ENCODE data around the gene SYT9. TPM values are rescaled to one million over a fixed set of nuclear protein-coding genes. Genes with fewer than 3 reads are reported as not detected.

SYT9 gene
- total RNA-seq, 1 experiment from 2014 or later, result not detected

GRCh38 chr11:7292922-7293321 lies 41.2 kb downstream of the SYT9 start:
- no peak overlapping the region for H3K4me3 ChIP-seq
- H3K4me1 ChIP-seq (replicated peaks; ENCODE audit: insufficient read depth), result no peaks in the 10 kb centered on the region
- ChIA-PET CTCF (no interaction called here), POLR2A (ENCODE audit: unreplicated experiment) (no interaction called here)
- H3K9me3 ChIP-seq (ENCODE audit: insufficient read depth, low read depth), result no peaks in the 10 kb centered on the region
- BruUV-seq (replicated peaks), result no TSS peak
- no peaks in the 10 kb centered on the region for H4K20me1 ChIP-seq (ENCODE audit: insufficient read depth)
- no peak overlapping the region for H2AFZ ChIP-seq
- H3F3A ChIP-seq (ENCODE audit: insufficient read depth, low read depth), result no peaks in the 10 kb centered on the region
- H3K4me2 ChIP-seq, result no peak overlapping the region
- intact Hi-C loops (cut with micrococcal nuclease; ENCODE audit: unreplicated experiment), result no loop called here
- TF ChIP-seq CTCF (conservative IDR thresholded peaks at IDR 0.05) (no peak), EZH2 (IDR thresholded peaks at IDR 0.05; ENCODE audit: low read depth) (no peak)
- H3K9me2 ChIP-seq (ENCODE audit: insufficient read depth), result no peaks in the 10 kb centered on the region
- no peaks in the 10 kb centered on the region for H3K79me2 ChIP-seq (ENCODE audit: low read depth)
- no peaks in the 10 kb centered on the region for H3K27me3 ChIP-seq (ENCODE audit: insufficient read depth, low read depth)
- no peak for DNase-seq
- no peaks in the 10 kb centered on the region for H3K36me3 ChIP-seq (ENCODE audit: low read depth)
- no peak overlapping the region for H3K27ac ChIP-seq

GRCh38 chr11:7299393-7299792 lies 47.7 kb downstream of the SYT9 start:
- BruUV-seq (replicated peaks), result no TSS peak
- DNase-seq, result no peak
- H3K36me3 ChIP-seq (ENCODE audit: low read depth), result no peaks in the 10 kb centered on the region
- no peak overlapping the region for H2AFZ ChIP-seq
- intact Hi-C loops (cut with micrococcal nuclease; ENCODE audit: unreplicated experiment), result no loop called here
- no peaks in the 10 kb centered on the region for H3K79me2 ChIP-seq (ENCODE audit: low read depth)
- H4K20me1 ChIP-seq (ENCODE audit: insufficient read depth), result no peaks in the 10 kb centered on the region
- no peak overlapping the region for H3K27ac ChIP-seq
- TF ChIP-seq CTCF (conservative IDR thresholded peaks at IDR 0.05) (no peak), EZH2 (IDR thresholded peaks at IDR 0.05; ENCODE audit: low read depth) (no peak)
- H3K4me3 ChIP-seq, result no peak overlapping the region
- no peaks in the 10 kb centered on the region for H3K4me1 ChIP-seq (replicated peaks; ENCODE audit: insufficient read depth)
- no peaks in the 10 kb centered on the region for H3K9me2 ChIP-seq (ENCODE audit: insufficient read depth)
- no peaks in the 10 kb centered on the region for H3F3A ChIP-seq (ENCODE audit: insufficient read depth, low read depth)
- H3K9me3 ChIP-seq (ENCODE audit: insufficient read depth, low read depth), result no peaks in the 10 kb centered on the region
- peaks cover 7% of the 10 kb centered on the region; the same call in 1 of the 2 replicates for H3K27me3 ChIP-seq (ENCODE audit: insufficient read depth, low read depth)
- ChIA-PET CTCF (no interaction called here), POLR2A (ENCODE audit: unreplicated experiment) (no interaction called here)
- H3K4me2 ChIP-seq, result no peak overlapping the region

- Histone ChIP-seq H3K4me2 (no peak overlapping the region), H3K27ac (no peak overlapping the region), H3F3A (ENCODE audit: insufficient read depth, low read depth) (no peaks in the 10 kb centered on the region), H3K9me3 (ENCODE audit: insufficient read depth, low read depth) (no peaks in the 10 kb centered on the region), H3K4me1 (replicated peaks; ENCODE audit: insufficient read depth) (no peaks in the 10 kb centered on the region), H3K36me3 (ENCODE audit: low read depth) (no peaks in the 10 kb centered on the region), H3K4me3 (no peak overlapping the region), H3K79me2 (ENCODE audit: low read depth) (no peaks in the 10 kb centered on the region), H4K20me1 (ENCODE audit: insufficient read depth) (no peaks in the 10 kb centered on the region), H2AFZ (no peak overlapping the region), H3K9me2 (ENCODE audit: insufficient read depth) (no peaks in the 10 kb centered on the region), H3K27me3 (ENCODE audit: insufficient read depth, low read depth) (peaks cover 8% of the 10 kb centered on the region; the same call in 1 of the 2 replicates)
- BruUV-seq (replicated peaks), result no TSS peak
- TF ChIP-seq CTCF (conservative IDR thresholded peaks at IDR 0.05) (no peak), EZH2 (IDR thresholded peaks at IDR 0.05; ENCODE audit: low read depth) (no peak)
- DNase-seq, result no peak
- POLR2A ChIA-PET (ENCODE audit: unreplicated experiment), result no interaction called here
- intact Hi-C loops (cut with micrococcal nuclease; ENCODE audit: unreplicated experiment), result no loop called here
- CTCF ChIA-PET, result no interaction called here
These were observed 48.6 kb downstream of the SYT9 start for GRCh38 chr11:7300281-7300680.
